ENCODE data around the gene GDI1. TPM values are rescaled to one million over a fixed set of nuclear protein-coding genes. Genes with fewer than 3 reads are reported as not detected.

Gene GDI1
- total RNA-seq, 4 donors from 2014 or later = 59.7 to 86.2 (median 78.1) TPM

GRCh38 chrX:154481911-154482601 is 45.1 kb downstream of the GDI1 start:
- no peaks in the 10 kb centered on the region for H3K36me3 ChIP-seq
- H3K4me3 ChIP-seq (replicated peaks in 1 of 3) = no peak overlapping the region
- no peaks in the 10 kb centered on the region for H3K27me3 ChIP-seq
- no peaks in the 10 kb centered on the region for H3K9me3 ChIP-seq
- intact Hi-C loops (cut with DNase I) = no loop called here
- peak in 1 of 2 donors; percentile 31 for DNase-seq
- H3K27ac ChIP-seq = no peak overlapping the region
- WGBS, 2 donors = 62 to 77% methylated on average over 13 to 14 of the region's 14 CpGs
- H3K4me1 ChIP-seq = peaks cover 0 to 13% of the 10 kb centered on the region in 2 donors
- TF ChIP-seq CTCF (IDR thresholded peaks at IDR 0.05) (no peak), POLR2A (IDR thresholded peaks at IDR 0.05) (no peak)

GRCh38 chrX:154482786-154483185 is 45.8 kb downstream of the GDI1 start:
- Histone ChIP-seq H3K4me1 (peaks cover 0 to 13% of the 10 kb centered on the region in 2 donors), H3K36me3 (no peaks in the 10 kb centered on the region), H3K27ac (no peak overlapping the region), H3K27me3 (no peaks in the 10 kb centered on the region), H3K4me3 (replicated peaks in 1 of 3) (no peak overlapping the region), H3K9me3 (no peaks in the 10 kb centered on the region)
- WGBS, 2 donors = 100% methylated on average over 1 of the region's 7 CpGs; no CpG with 5 or more reads in 1 of the 2 donors
- TF ChIP-seq CTCF (IDR thresholded peaks at IDR 0.05) (no peak), POLR2A (IDR thresholded peaks at IDR 0.05) (no peak)
- intact Hi-C loops (cut with DNase I) = no loop called here
- DNase-seq = no peak

- Histone ChIP-seq H3K36me3 (no peaks in the 10 kb centered on the region), H3K9me3 (no peaks in the 10 kb centered on the region), H3K27ac (no peak overlapping the region), H3K27me3 (no peaks in the 10 kb centered on the region), H3K4me3 (replicated peaks in 1 of 3) (no peak overlapping the region), H3K4me1 (peaks cover 0 to 13% of the 10 kb centered on the region in 2 donors)
- no peak for TF ChIP-seq POLR2A (IDR thresholded peaks at IDR 0.05)
- no peak for TF ChIP-seq CTCF (IDR thresholded peaks at IDR 0.05)
- WGBS, 2 donors = 73 to 83% methylated on average over 5 to 7 of the region's 7 CpGs
- intact Hi-C loops (cut with DNase I) = no loop called here
- no peak for DNase-seq
These were observed 46.4 kb downstream of the GDI1 start for GRCh38 chrX:154483325-154483724.

- DNase-seq = no peak
- no peaks in the 10 kb centered on the region for H3K9me3 ChIP-seq
- no peak overlapping the region for H3K4me3 ChIP-seq (replicated peaks in 1 of 3)
- no peak overlapping the region for H3K27ac ChIP-seq
- TF ChIP-seq CTCF (IDR thresholded peaks at IDR 0.05) (no peak), POLR2A (IDR thresholded peaks at IDR 0.05) (no peak)
- H3K36me3 ChIP-seq = no peaks in the 10 kb centered on the region
- no peaks in the 10 kb centered on the region for H3K27me3 ChIP-seq
- peaks cover 0 to 13% of the 10 kb centered on the region in 2 donors for H3K4me1 ChIP-seq
- 80% methylated on average over 7 of the region's 16 CpGs; no CpG with 5 or more reads in 1 of the 2 donors for WGBS, 2 donors
- intact Hi-C loops (cut with DNase I) = loop anchor here (5.0 kb wide), 1 partner anchor 47 kb away; the partner anchor contains the start of gene GDI1
These were observed 47.5 kb downstream of the GDI1 start for GRCh38 chrX:154484255-154485149.

Data from thyroid gland (tissue), 4 donors.